Upper lobe of right lung (tissue), 1 donor: ENCODE measurements around the gene NOL3. TPM values are rescaled to one million over a fixed set of nuclear protein-coding genes. Genes with fewer than 3 reads are reported as not detected.

Experiments
- ATAC-seq: fragments of 200-7000 bp; cut with Tn5 transposase; one replicate; pipeline ENCODE4 v1.9.1; 2020; ENCODE audit warnings: mild to moderate bottlenecking, moderate library complexity
- DNase-seq: peaks from one replicate; pipeline ENCODE4 v3.0.0-alpha.2; 2020
- H3K27ac ChIP-seq: fragments of 200-600 bp; one replicate; pipeline ENCODE4 v1.8.0; 2022
- H3K27me3 ChIP-seq: fragments of 200-600 bp; one replicate; pipeline ENCODE4 v1.8.0; 2022; ENCODE audit warnings: mild to moderate bottlenecking
- H3K36me3 ChIP-seq: fragments of 200-600 bp; one replicate; pipeline ENCODE4 v1.8.0; 2022
- H3K4me1 ChIP-seq: fragments of 200-600 bp; one replicate; pipeline ENCODE4 v1.8.0; 2022
- H3K4me3 ChIP-seq: fragments of 200-600 bp; one replicate; pipeline ENCODE4 v1.8.0; 2022; ENCODE audit warnings: mild to moderate bottlenecking
- H3K9me3 ChIP-seq: fragments of 200-600 bp; one replicate; pipeline ENCODE4 v1.8.0; 2022
- intact Hi-C: fragments of 100-400 bp; cut with DNase I; formaldehyde crosslinking; loops from one replicate; pipeline ENCODE4 v1.11.0; 2022
- total RNA-seq: library from RNA; stranded (reverse); fragmentation: NEBNext Ultra II Directional; extraction: Animal tissue kit (Norgen Biotek cat#: 25700); gene quantifications from one replicate; pipeline ENCODE4 v1.2.1, GENCODE V29; 2021
- TF ChIP-seq, protein P1 (sequence below): fragments of 200-600 bp; IDR thresholded peaks from one replicate; pipeline ENCODE4 v1.8.0; 2022; ENCODE audit warnings: antibody characterized with exemption
- donor health status: DM: no; HTN: yes; CAD: no; lungs with severe emphysema.

Gene NOL3
- total RNA-seq, 1 donor from 2014 or later = 59.7 TPM

DNA sequence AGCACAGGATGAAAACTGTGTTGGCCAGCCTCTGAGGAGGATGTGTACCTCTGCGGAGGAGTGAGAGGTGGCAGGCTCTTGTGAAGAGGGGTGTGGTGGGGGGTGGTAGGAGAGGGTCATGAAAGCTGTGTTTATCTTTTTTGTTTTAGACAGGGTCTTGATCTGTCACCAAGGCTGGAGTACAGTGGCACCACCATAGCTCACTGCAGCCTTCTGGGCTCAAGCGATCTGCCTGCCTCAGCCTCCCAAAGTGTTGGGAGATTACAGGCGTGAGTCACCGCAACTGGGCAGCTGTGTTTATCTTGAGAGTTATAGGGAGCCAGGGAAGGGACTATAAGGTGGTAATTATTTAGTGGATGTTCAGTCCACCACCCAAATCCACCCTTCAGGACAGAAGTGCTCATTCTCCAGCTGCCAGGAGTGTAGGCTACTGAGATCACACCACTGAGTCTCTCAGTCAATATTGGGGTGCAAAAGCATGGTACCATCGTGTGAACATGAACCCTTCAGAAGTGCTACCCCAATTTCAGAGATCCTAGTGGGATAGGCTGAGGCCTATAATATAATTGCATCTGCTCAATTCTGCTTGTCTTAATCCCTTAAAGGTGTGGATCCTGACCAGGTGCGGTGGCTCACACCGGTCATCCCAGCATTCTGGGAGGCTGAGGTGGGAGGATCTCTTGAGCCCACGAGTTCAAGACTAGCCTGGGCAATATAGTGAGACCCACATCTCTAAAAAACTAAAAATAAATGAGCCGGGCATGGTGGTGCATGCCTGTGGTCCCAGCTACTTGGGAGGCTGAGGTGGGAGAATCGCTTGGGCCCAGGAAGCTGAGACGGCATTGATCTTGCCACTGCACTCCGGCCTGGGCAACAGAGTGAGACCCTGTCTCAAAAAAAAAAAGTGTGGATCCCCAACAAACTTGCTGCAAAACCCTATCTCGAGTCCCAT is 20.4 kb downstream of the NOL3 start:
- Histone ChIP-seq H3K27me3 (no peaks in the 10 kb centered on the region), H3K4me3 (peak overlapping the region; percentile 36), H3K27ac (peak overlapping the region; percentile 6), H3K9me3 (no peaks in the 10 kb centered on the region), H3K36me3 (peaks cover 26% of the 10 kb centered on the region), H3K4me1 (peaks cover 29% of the 10 kb centered on the region)
- no peak for ATAC-seq
- TF ChIP-seq, protein P1, sequence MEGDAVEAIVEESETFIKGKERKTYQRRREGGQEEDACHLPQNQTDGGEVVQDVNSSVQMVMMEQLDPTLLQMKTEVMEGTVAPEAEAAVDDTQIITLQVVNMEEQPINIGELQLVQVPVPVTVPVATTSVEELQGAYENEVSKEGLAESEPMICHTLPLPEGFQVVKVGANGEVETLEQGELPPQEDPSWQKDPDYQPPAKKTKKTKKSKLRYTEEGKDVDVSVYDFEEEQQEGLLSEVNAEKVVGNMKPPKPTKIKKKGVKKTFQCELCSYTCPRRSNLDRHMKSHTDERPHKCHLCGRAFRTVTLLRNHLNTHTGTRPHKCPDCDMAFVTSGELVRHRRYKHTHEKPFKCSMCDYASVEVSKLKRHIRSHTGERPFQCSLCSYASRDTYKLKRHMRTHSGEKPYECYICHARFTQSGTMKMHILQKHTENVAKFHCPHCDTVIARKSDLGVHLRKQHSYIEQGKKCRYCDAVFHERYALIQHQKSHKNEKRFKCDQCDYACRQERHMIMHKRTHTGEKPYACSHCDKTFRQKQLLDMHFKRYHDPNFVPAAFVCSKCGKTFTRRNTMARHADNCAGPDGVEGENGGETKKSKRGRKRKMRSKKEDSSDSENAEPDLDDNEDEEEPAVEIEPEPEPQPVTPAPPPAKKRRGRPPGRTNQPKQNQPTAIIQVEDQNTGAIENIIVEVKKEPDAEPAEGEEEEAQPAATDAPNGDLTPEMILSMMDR = no peak
- no peak for DNase-seq
- intact Hi-C loops = no loop called here

- Histone ChIP-seq H3K27me3 (no peaks in the 10 kb centered on the region), H3K4me1 (peaks cover 27% of the 10 kb centered on the region), H3K27ac (no peak overlapping the region), H3K36me3 (peaks cover 34% of the 10 kb centered on the region), H3K9me3 (no peaks in the 10 kb centered on the region), H3K4me3 (peak overlapping the region; percentile 99)
- DNase-seq (no peak), ATAC-seq (no peak)
- intact Hi-C loops = no loop called here
- TF ChIP-seq, protein P1 = no peak
These were observed 21.2 kb downstream of the NOL3 start for GRCh38 chr16:67191411-67191994.

- Histone ChIP-seq H3K4me3 (peak within 1 kb of the TSS; percentile 99), H3K4me1 (peaks cover 27% of the 10 kb centered on the region), H3K36me3 (peaks cover 40% of the 10 kb centered on the region), H3K27ac (peak within 1 kb of the TSS; percentile 82), H3K9me3 (no peaks in the 10 kb centered on the region), H3K27me3 (no peaks in the 10 kb centered on the region)
- ATAC-seq (peak; percentile 97), DNase-seq (peak; percentile 96)
- intact Hi-C loops = no loop called here
- TF ChIP-seq, protein P1 = no peak
These were observed 21.8 kb downstream of the NOL3 start, which contains the start of gene E2F4 for GRCh38 chr16:67191995-67192681. E2F4 (plus strand) TSS chr16:67192155; CDS start chr16:67192228, 73 bp downstream.

GRCh38 chr16:67192781-67193361 is 22.5 kb downstream of the NOL3 start:
- DNase-seq = no peak
- ATAC-seq = no peak
- Histone ChIP-seq H3K4me1 (peaks cover 28% of the 10 kb centered on the region), H3K27ac (peak overlapping the region; percentile 82), H3K9me3 (no peaks in the 10 kb centered on the region), H3K36me3 (peaks cover 48% of the 10 kb centered on the region), H3K27me3 (no peaks in the 10 kb centered on the region), H3K4me3 (peak overlapping the region; percentile 99)
- TF ChIP-seq, protein P1 = no peak
- intact Hi-C loops = no loop called here

DNA sequence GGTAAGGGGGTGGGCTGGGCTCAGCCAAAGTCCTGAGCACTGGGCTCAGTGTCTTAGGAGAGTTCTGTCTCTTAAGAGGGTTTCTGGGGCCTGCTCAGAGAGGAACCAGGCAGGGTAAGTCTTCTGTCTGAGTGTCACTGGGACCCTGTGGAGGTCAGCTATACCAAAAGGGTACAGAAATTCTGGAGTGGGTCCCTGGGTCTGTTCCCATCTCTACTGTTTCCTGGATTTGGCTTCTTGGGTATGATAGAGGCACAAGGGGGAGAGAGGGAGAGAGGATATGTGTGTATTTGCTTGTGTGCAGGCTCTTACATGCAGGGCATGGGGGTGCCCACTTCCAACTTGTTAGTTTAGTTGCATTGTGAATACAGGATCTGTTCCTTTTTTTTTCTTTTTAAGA is 23.2 kb downstream of the NOL3 start:
- Histone ChIP-seq H3K9me3 (no peaks in the 10 kb centered on the region), H3K4me3 (peak overlapping the region; percentile 99), H3K27ac (no peak overlapping the region), H3K27me3 (no peaks in the 10 kb centered on the region), H3K36me3 (peaks cover 54% of the 10 kb centered on the region), H3K4me1 (peaks cover 35% of the 10 kb centered on the region)
- ATAC-seq (no peak), DNase-seq (no peak)
- TF ChIP-seq, protein P1 = no peak
- intact Hi-C loops = no loop called here
